ENCODE measurements around the gene TNFSF15.
A peak's percentile ranks its signal among the peaks of the same experiment; 100 is the strongest.
"Not testable (repeated sequence)": the region's sequence is repeated elsewhere in the genome, so short reads cannot be mapped to it uniquely, and the experiment has no call there.

The TNFSF15 gene

GRCh38 chr9:114745879-114746550 lies 59.8 kb downstream of the TNFSF15 start:
- DNase-seq = no peak

- DNase-seq = no peak
Observed at GRCh38 chr9:114745108-114745848, 60.6 kb downstream of the TNFSF15 start.

- no peak for DNase-seq
Observed at GRCh38 chr9:114743446-114743845, 62.4 kb downstream of the TNFSF15 start.

GRCh38 chr9:114742947-114743346 lies 62.9 kb downstream of the TNFSF15 start:
- no peak for DNase-seq

GRCh38 chr9:114741521-114741920 lies 64.3 kb downstream of the TNFSF15 start:
- DNase-seq = not testable (repeated sequence)

- peak; percentile 40 to 71 for DNase-seq
Observed at GRCh38 chr9:114738581-114739316, 67.1 kb downstream of the TNFSF15 start.

GRCh38 chr9:114737847-114738246 lies 68.0 kb downstream of the TNFSF15 start:
- no peak for DNase-seq

- no peak for DNase-seq
Observed at GRCh38 chr9:114737118-114737517, 68.7 kb downstream of the TNFSF15 start.

GRCh38 chr9:114735704-114736103 lies 70.1 kb downstream of the TNFSF15 start:
- DNase-seq = no peak

GRCh38 chr9:114735139-114735538 lies 70.7 kb downstream of the TNFSF15 start:
- DNase-seq = not testable (repeated sequence)
